Peyer's patch (tissue), 4 donors: ENCODE results near the gene PHACTR3. TPM values are rescaled to one million over a fixed set of nuclear protein-coding genes. Genes with fewer than 3 reads are reported as not detected.
A peak's percentile ranks its signal among the peaks of the same experiment; 100 is the strongest.

Experiments
- DNase-seq, 3 donors: peaks; one replicate each; pipeline ENCODE4 v3.0.0-alpha.2; 2017 to 2019
- H3K27ac ChIP-seq, 4 donors: fragments of 200-600 bp; sonication (generic); one replicate each; pipeline ENCODE4 v1.5.1; 2016 to 2019
- H3K27me3 ChIP-seq, 2 donors: fragments of 200-600 bp; sonication (generic); one replicate each; pipeline ENCODE4 v1.5.1; 2019
- H3K36me3 ChIP-seq, 3 donors: fragments of 200-600 bp; sonication (generic); one replicate each; pipeline ENCODE4 v1.5.1; 2016 to 2019
- H3K4me1 ChIP-seq, 4 donors: fragments of 200-600 bp; sonication (generic); one replicate each; pipeline ENCODE4 v1.5.1; 2016 to 2019
- H3K4me3 ChIP-seq, 4 donors: fragments of 200-600 bp; sonication (generic); 1 replicate in 3 of 4; 2 replicates in 1 of 4; pipeline ENCODE4 v1.5.1; 2016 to 2019; ENCODE audit warnings: mild to moderate bottlenecking in 1 of 4
- H3K9me3 ChIP-seq, 4 donors: fragments of 200-600 bp; sonication (generic); one replicate each; pipeline ENCODE4 v1.5.1; 2016 to 2019; ENCODE audit warnings: mild to moderate bottlenecking in 1 of 4
- CTCF ChIP-seq, 6 experiments: fragments of 450-650 bp in 4 of 6; fragments of 200-600 bp in 2 of 6; sonication (generic) in 1 of 6; IDR thresholded peaks; one replicate each; pipeline ENCODE4 v1.5.1; 2017 to 2019; ENCODE audit warnings: antibody characterized with exemption in 6 of 6, mild to moderate bottlenecking in 3 of 6, moderate library complexity in 1 of 6
- POLR2A ChIP-seq, 2 donors: fragments of 450-650 bp; IDR thresholded peaks; one replicate each; pipeline ENCODE4 v1.5.1; 2017; ENCODE audit warnings: antibody characterized with exemption in 2 of 2, mild to moderate bottlenecking in 2 of 2, moderate library complexity in 2 of 2
- total RNA-seq, 4 donors: library from RNA; depleted of rRNA; stranded (reverse); fragments of >200 nt; gene quantifications; one replicate each; pipeline ENCODE4 v1.1.0, GENCODE V29; 2016

Gene PHACTR3
- total RNA-seq, 4 donors from 2014 or later = 14.9 to 31.5 (median 22.9) TPM

- Histone ChIP-seq H3K4me1 (no peaks in the 10 kb centered on the region), H3K27me3 (no peaks in the 10 kb centered on the region), H3K9me3 (no peaks in the 10 kb centered on the region), H3K36me3 (no peaks in the 10 kb centered on the region), H3K4me3 (peak overlapping the region in 1 of 4 donors; percentile 17), H3K27ac (peak overlapping the region in 1 of 4 donors; percentile 5)
- TF ChIP-seq POLR2A (IDR thresholded peaks at IDR 0.05) (no peak), CTCF (IDR thresholded peaks at IDR 0.05) (no peak)
- DNase-seq = no peak
Observed at GRCh38 chr20:59589086-59589684, 15.2 kb upstream of the PHACTR3 start.

- Histone ChIP-seq H3K9me3 (no peaks in the 10 kb centered on the region), H3K36me3 (no peaks in the 10 kb centered on the region), H3K4me3 (no peak overlapping the region), H3K27ac (no peak overlapping the region), H3K27me3 (no peaks in the 10 kb centered on the region), H3K4me1 (no peaks in the 10 kb centered on the region)
- DNase-seq = no peak
- no peak for TF ChIP-seq CTCF (IDR thresholded peaks at IDR 0.05)
- TF ChIP-seq POLR2A (IDR thresholded peaks at IDR 0.05) = no peak
Observed at GRCh38 chr20:59591061-59591460, 13.3 kb upstream of the PHACTR3 start.

- no peak overlapping the region for H3K4me3 ChIP-seq
- TF ChIP-seq CTCF (IDR thresholded peaks at IDR 0.05) = no peak
- TF ChIP-seq POLR2A (IDR thresholded peaks at IDR 0.05) = no peak
- H3K4me1 ChIP-seq = no peaks in the 10 kb centered on the region
- H3K27me3 ChIP-seq = no peaks in the 10 kb centered on the region
- H3K27ac ChIP-seq = no peak overlapping the region
- H3K36me3 ChIP-seq = no peaks in the 10 kb centered on the region
- DNase-seq = no peak
- no peaks in the 10 kb centered on the region for H3K9me3 ChIP-seq
Observed at GRCh38 chr20:59596690-59597089, 7.7 kb upstream of the PHACTR3 start.

- Histone ChIP-seq H3K9me3 (no peaks in the 10 kb centered on the region), H3K27ac (no peak overlapping the region), H3K4me3 (no peak overlapping the region), H3K27me3 (no peaks in the 10 kb centered on the region), H3K4me1 (no peaks in the 10 kb centered on the region), H3K36me3 (no peaks in the 10 kb centered on the region)
- DNase-seq = no peak
- TF ChIP-seq POLR2A (IDR thresholded peaks at IDR 0.05) (no peak), CTCF (IDR thresholded peaks at IDR 0.05) (no peak)
Observed at GRCh38 chr20:59597240-59597639, 7.1 kb upstream of the PHACTR3 start.

GRCh38 chr20:59598625-59599310 is 5.6 kb upstream of the PHACTR3 start:
- H3K4me1 ChIP-seq = no peaks in the 10 kb centered on the region
- TF ChIP-seq CTCF (IDR thresholded peaks at IDR 0.05) (peak in 5 of 6 experiments; percentile 42 to 63 (median 55)), POLR2A (IDR thresholded peaks at IDR 0.05) (no peak)
- DNase-seq = no peak
- H3K4me3 ChIP-seq = no peak overlapping the region
- peaks cover 0 to 4% of the 10 kb centered on the region in 2 donors for H3K27me3 ChIP-seq
- no peaks in the 10 kb centered on the region for H3K36me3 ChIP-seq
- H3K27ac ChIP-seq = no peak overlapping the region
- H3K9me3 ChIP-seq = no peaks in the 10 kb centered on the region
